NB4 (cell line): ENCODE data around the gene CPNE4.

ENCODE experiments used
- MYC ChIP-seq: IDR thresholded peaks from 2 replicates; pipeline ENCODE4 v1.6.1; 2011; ENCODE audit warnings: low read depth, low read length
- POLR2A ChIP-seq: IDR thresholded peaks from 2 replicates; pipeline ENCODE4 v1.6.1; 2011; ENCODE audit warnings: mild to moderate bottlenecking; ENCODE audit not compliant: insufficient read length; ENCODE audit errors: extremely low read depth
- TF ChIP-seq, protein P1 (sequence below): IDR thresholded peaks from one replicate; pipeline ENCODE4 v1.5.1; 2012; ENCODE audit warnings: low read depth, low read length
- TF ChIP-seq, protein P2 (sequence below): IDR thresholded peaks from 2 replicates; pipeline ENCODE4 v1.6.1; 2011; ENCODE audit warnings: low read depth, low read length

DNA sequence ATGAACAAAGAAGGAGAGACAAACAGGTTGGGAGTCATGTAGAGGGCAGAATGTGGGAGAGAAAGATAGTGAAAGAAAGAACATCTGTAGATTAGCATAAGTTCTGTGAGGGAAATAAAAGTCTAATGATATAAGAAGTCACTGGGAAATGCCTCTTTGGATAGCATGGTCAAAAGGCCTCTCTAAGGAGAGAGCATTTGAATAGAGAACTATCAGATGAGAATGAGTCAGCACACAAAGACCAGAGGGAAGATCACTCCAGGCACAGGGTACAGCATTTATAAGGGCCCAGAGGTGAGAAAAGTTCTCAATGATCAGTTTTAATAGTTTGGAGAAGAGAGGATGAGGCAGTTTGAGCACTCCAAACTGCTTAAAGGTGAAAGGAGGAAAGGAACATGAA lies 7.9 kb upstream of the CPNE4 start:
- TF ChIP-seq POLR2A (no peak), MYC (no peak)
- TF ChIP-seq, protein P1, sequence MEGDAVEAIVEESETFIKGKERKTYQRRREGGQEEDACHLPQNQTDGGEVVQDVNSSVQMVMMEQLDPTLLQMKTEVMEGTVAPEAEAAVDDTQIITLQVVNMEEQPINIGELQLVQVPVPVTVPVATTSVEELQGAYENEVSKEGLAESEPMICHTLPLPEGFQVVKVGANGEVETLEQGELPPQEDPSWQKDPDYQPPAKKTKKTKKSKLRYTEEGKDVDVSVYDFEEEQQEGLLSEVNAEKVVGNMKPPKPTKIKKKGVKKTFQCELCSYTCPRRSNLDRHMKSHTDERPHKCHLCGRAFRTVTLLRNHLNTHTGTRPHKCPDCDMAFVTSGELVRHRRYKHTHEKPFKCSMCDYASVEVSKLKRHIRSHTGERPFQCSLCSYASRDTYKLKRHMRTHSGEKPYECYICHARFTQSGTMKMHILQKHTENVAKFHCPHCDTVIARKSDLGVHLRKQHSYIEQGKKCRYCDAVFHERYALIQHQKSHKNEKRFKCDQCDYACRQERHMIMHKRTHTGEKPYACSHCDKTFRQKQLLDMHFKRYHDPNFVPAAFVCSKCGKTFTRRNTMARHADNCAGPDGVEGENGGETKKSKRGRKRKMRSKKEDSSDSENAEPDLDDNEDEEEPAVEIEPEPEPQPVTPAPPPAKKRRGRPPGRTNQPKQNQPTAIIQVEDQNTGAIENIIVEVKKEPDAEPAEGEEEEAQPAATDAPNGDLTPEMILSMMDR: no peak
- TF ChIP-seq, protein P2, sequence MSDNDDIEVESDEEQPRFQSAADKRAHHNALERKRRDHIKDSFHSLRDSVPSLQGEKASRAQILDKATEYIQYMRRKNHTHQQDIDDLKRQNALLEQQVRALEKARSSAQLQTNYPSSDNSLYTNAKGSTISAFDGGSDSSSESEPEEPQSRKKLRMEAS: no peak
